ENCODE data around the gene SLC25A10.
"Not testable (repeated sequence)": the region's sequence is repeated elsewhere in the genome, so short reads cannot be mapped to it uniquely, and the experiment has no call there.

SLC25A10 gene

DNA sequence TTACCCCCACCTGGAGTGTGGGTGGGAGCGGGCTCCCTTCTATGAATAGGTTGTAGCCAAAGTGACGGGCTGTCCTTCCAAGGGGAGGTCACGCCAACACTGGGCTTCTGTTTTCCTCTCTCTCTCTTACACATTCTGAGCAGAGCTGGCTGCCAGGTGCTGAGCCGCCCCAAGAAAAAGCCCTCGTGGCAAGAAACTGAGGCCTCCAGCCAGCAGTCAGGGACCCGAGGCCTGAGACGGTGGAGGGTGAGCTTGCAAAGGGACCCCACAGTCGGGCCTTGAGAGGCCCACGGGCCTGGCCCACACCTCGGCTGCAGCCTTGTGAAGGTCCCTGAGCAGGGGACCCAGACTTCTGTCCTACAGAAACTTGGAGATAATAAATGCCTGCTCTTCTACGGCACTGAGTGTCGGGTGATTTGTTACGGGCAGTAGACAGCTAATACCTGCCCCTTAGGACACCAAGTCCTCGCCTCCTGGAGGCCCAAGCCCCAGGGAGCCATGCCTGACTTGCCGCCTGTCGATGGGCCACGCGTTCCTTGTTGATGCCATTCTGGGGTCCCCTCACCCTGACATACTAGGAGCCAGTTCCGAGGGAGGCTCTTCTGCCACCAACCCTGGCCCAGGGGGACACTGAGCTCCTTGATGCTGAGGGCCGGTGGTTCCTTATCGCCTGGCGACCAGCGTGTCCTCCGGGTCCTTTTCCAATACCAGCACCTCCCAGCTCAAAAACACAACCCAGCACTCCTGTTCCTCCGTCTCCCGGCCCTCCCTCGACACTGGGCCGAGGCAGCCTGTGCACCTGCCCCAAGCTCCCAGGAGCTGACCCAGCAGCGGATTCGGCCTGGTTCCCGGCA, 26.1 kb downstream of the SLC25A10 start:
- no peak overlapping the region for H3K9ac ChIP-seq (ENCODE audit: low read length)
- H3K4me3 ChIP-seq (ENCODE audit: low read depth in 1 of 2, low read length in 2 of 2), result no peak overlapping the region
- no peaks in the 10 kb centered on the region for H3K4me1 ChIP-seq (ENCODE audit: insufficient read depth, low read length)
- H3K27me3 ChIP-seq (ENCODE audit: control insufficient read depth in 1 of 2, insufficient read depth in 2 of 2, low read length in 2 of 2), result peaks cover 0 to 20% of the 10 kb centered on the region in 2 donors
- no peaks in the 10 kb centered on the region for H3K36me3 ChIP-seq (ENCODE audit: insufficient read depth, low read length)
- no peaks in the 10 kb centered on the region for H3K9me3 ChIP-seq (ENCODE audit: low read length)
- H3K27ac ChIP-seq (ENCODE audit: low read depth, low read length), result no peak overlapping the region

DNA sequence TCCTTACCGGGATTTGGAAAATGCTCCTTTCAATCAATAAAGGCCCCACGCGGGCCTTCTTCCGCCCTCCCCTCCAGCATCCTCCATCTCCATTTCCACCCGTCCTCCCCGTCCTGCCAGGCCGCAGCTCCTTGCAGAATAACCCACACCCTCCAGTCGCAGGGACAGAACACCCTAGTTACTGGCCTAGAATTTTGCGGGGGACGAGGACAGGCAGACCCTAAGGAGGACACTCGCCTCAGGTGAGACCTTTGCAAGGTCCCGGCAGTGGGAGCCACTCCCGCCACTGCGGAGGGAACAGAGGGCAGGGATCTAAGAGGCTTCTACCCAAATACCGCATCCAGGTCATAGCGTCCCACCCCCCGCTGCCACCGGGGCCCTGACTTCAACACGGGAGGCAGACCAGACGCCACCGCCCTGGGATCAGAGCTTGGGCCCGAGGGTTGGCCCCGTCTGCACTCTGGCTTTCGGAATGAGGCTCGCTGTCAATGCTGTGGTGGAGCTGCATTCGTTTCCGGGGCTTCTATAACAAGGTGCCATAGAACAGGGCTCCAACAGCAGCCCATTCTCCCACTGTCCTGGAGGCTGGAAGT, 26.8 kb downstream of the SLC25A10 start:
- Histone ChIP-seq H3K9ac (ENCODE audit: low read length) (no peak overlapping the region), H3K27ac (ENCODE audit: low read depth, low read length) (no peak overlapping the region), H3K27me3 (ENCODE audit: control insufficient read depth in 1 of 2, insufficient read depth in 2 of 2, low read length in 2 of 2) (peaks cover 0 to 20% of the 10 kb centered on the region in 2 donors), H3K36me3 (ENCODE audit: insufficient read depth, low read length) (no peaks in the 10 kb centered on the region), H3K4me1 (ENCODE audit: insufficient read depth, low read length) (no peaks in the 10 kb centered on the region), H3K9me3 (ENCODE audit: low read length) (no peaks in the 10 kb centered on the region), H3K4me3 (ENCODE audit: low read depth in 1 of 2, low read length in 2 of 2) (no peak overlapping the region)

DNA sequence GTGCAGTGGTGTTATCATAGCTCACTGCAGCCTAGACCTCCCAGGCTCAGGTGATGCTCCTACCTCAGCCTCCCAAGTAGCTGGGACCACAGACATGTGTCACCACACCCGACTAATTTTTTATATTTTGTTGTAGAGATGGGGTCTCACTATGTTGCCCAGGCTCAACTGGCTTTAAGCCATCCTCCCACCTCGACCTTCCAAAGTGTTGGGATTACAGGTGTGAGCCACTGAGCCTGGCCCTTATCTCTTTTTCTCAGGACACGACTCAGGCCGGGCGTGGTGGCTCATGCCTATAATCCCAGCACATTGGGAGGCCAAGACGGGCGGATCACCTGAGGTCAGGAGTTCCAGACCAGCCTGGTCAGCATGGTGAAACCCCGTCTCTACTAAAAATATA, 27.5 kb downstream of the SLC25A10 start:
- not testable (repeated sequence) for H3K36me3 ChIP-seq (ENCODE audit: insufficient read depth, low read length); H3K9ac ChIP-seq (ENCODE audit: low read length); H3K4me3 ChIP-seq (ENCODE audit: low read depth in 1 of 2, low read length in 2 of 2); H3K27ac ChIP-seq (ENCODE audit: low read depth, low read length); H3K4me1 ChIP-seq (ENCODE audit: insufficient read depth, low read length); H3K9me3 ChIP-seq (ENCODE audit: low read length)
- peaks cover 0 to 20% of the 10 kb centered on the region in 2 donors for H3K27me3 ChIP-seq (ENCODE audit: control insufficient read depth in 1 of 2, insufficient read depth in 2 of 2, low read length in 2 of 2)

DNA sequence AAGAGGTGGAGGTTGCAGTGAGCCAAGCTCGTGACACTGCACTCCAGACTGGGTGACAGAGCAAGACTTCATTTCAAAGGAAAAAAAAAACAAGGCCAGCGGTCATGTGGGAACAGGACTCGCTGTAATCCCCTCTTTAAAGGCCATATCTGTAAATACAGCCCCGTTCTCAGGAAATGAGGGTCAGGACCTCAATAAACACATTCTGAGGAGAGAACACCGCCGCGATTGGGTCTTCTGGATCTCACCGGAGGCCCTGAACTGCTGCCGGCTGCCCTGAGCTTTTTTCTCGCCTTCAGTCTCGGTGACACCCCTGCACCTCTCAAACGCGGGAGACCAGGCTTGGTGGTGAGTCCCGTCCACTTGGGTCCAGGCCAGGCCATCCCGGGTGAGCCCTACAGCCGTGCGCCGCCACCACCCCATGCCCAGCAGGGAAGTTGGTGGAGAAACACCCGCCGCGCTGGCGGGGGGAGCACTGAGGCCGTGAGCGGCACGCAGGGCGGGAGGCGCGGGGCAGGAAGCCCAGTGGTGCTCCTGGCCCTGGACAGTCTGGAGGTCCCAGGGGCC, 28.4 kb downstream of the SLC25A10 start:
- H3K27me3 ChIP-seq (ENCODE audit: control insufficient read depth in 1 of 2, insufficient read depth in 2 of 2, low read length in 2 of 2), result peaks cover 0 to 13% of the 10 kb centered on the region in 2 donors
- H3K9me3 ChIP-seq (ENCODE audit: low read length), result no peaks in the 10 kb centered on the region
- no peaks in the 10 kb centered on the region for H3K36me3 ChIP-seq (ENCODE audit: insufficient read depth, low read length)
- H3K9ac ChIP-seq (ENCODE audit: low read length), result no peak overlapping the region
- H3K27ac ChIP-seq (ENCODE audit: low read depth, low read length), result no peak overlapping the region
- H3K4me1 ChIP-seq (ENCODE audit: insufficient read depth, low read length), result no peaks in the 10 kb centered on the region
- H3K4me3 ChIP-seq (ENCODE audit: low read depth in 1 of 2, low read length in 2 of 2), result no peak overlapping the region

DNA sequence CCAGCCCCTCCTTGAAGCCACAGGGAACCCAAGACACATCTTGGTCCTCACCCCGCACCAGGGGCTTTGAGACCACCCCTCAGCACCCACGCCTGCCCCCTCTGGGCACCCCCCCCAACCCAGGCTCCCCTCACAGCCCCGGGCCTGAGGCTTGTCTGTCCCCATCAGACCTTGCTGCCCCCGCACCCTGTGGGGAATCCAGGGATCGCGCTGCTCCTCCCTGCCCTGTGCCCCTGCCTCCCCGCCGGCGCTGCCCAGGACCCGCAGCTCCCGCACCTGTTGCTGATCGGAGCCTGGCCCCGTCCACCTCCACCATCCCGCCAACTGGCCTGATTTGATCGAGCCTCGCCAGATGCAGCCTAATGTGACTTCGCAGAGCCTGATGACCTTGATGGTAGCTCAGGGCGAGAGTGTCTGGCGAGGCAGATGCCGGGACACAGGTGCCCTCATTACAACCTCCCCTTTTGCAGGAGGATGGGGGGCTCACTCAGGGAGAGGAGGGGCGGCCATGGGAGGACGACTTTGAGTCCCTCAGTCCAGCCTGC, 29.0 kb downstream of the SLC25A10 start:
- Histone ChIP-seq H3K9me3 (ENCODE audit: low read length) (no peaks in the 10 kb centered on the region), H3K9ac (ENCODE audit: low read length) (no peak overlapping the region), H3K36me3 (ENCODE audit: insufficient read depth, low read length) (no peaks in the 10 kb centered on the region), H3K4me1 (ENCODE audit: insufficient read depth, low read length) (no peaks in the 10 kb centered on the region), H3K27me3 (ENCODE audit: control insufficient read depth in 1 of 2, insufficient read depth in 2 of 2, low read length in 2 of 2) (peaks cover 0 to 12% of the 10 kb centered on the region in 2 donors), H3K4me3 (ENCODE audit: low read depth in 1 of 2, low read length in 2 of 2) (no peak overlapping the region), H3K27ac (ENCODE audit: low read depth, low read length) (no peak overlapping the region)

- Histone ChIP-seq H3K9ac (ENCODE audit: low read length) (no peak overlapping the region), H3K9me3 (ENCODE audit: low read length) (no peaks in the 10 kb centered on the region)
Measured at GRCh38 chr17:81741594-81742452, 29.7 kb downstream of the SLC25A10 start.

More at GRCh38 chr17:81741594-81742452, 29.7 kb downstream of the SLC25A10 start:
- no peak overlapping the region for H3K27ac ChIP-seq (ENCODE audit: low read depth, low read length)
- peaks cover 0 to 12% of the 10 kb centered on the region in 2 donors for H3K27me3 ChIP-seq (ENCODE audit: control insufficient read depth in 1 of 2, insufficient read depth in 2 of 2, low read length in 2 of 2)
- H3K4me1 ChIP-seq (ENCODE audit: insufficient read depth, low read length), result no peaks in the 10 kb centered on the region
- no peaks in the 10 kb centered on the region for H3K36me3 ChIP-seq (ENCODE audit: insufficient read depth, low read length)
- no peak overlapping the region for H3K4me3 ChIP-seq (ENCODE audit: low read depth in 1 of 2, low read length in 2 of 2)
